ENCODE results near the gene P2RX5. TPM values are rescaled to one million over a fixed set of nuclear protein-coding genes. Genes with fewer than 3 reads are reported as not detected.

Gene P2RX5
- total RNA-seq, 1 donor from 2014 or later, result 0.77 TPM

DNA sequence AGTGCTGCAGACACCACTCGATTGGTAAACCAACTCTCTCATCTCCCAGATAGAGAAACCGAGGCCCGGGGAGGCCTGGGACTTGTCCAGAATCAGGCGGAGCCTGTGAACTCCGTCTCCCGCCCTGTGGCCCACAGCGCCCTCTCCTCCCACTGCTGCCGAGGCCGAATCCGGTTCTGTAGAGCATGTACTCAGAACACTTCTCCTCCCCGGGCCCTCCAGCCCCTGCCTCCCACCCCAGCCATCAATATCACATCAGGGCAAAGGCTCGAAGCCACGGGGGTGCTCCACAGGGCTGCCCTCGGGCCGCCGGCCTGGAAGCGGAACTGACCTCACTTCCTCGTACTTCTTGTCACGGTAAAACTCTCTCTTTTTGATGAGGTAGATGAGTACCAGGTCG, 14.4 kb downstream of the P2RX5 start:
- DNase-seq (ENCODE audit: low read depth in 2 of 2), result no peak

GRCh38 chr17:3681057-3681456, 14.9 kb downstream of the P2RX5 start:
- DNase-seq (ENCODE audit: low read depth in 2 of 2), result no peak

DNA sequence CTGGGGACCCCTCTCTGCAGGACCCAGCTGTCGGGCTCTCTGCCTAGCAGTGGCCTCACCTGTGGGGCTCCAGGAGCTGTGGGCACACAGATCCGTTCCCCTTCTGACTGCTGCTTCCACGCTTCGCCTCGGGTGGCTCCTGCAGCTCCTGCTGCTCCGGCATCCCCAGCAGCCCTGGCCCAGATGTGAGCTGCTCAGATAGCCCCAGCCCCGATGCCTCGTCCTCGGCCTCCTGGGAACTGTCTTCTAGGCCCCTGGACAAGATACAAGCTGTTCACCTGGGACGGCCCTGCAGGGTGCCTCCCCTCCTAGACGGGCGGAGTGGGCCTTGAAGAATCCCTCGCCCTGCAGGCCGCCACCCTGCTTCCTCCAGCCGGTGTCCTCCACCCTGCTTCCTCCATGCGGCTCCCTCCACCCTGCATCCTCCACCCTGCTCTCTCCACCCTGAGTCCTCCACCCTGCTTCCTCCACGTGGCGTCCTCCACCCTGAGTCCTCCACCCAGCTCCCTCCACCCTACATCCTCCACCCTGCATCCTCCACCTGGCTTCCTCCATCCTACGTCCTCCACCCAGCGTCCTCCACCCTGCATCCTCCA, 16.3 kb downstream of the P2RX5 start:
- no peak for DNase-seq (ENCODE audit: low read depth in 2 of 2)

DNA sequence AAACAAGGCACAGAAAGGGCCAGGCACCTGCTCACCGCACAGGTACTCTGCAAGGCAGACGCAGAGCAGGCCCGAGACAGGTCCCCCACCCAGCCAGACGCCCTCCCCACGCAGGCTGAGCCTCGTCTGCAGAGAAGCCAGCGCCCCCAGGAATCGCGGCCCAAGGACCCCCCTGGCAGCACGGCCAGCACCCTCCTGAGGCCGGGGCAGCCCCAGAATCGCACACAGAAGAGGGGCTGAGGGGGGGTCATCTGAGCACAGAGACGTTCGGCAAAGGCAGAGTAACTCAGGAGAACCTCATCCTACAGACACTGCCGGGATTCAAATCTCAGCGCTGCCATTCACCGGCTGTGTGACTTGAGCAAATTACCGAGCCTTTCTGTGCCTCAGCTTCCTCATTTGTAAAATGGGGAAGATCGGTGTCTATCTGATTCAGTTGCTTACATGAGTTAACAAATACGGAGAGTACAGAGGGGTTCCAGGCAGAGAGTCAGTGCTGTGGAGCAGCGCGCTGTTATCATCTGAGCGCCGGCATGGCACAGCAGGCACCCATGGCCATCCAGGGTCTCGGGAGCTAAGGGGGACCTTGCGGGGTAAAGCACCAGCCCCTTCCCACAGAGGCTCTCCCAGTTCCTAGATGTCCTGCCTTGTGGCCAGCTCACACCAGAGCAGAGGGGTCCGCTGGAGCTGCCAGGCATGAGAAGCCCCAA, 17.0 kb downstream of the P2RX5 start:
- no peak for DNase-seq (ENCODE audit: low read depth in 2 of 2)

GRCh38 chr17:3678095-3678820, 17.7 kb downstream of the P2RX5 start:
- DNase-seq (ENCODE audit: low read depth in 2 of 2), result no peak

DNA sequence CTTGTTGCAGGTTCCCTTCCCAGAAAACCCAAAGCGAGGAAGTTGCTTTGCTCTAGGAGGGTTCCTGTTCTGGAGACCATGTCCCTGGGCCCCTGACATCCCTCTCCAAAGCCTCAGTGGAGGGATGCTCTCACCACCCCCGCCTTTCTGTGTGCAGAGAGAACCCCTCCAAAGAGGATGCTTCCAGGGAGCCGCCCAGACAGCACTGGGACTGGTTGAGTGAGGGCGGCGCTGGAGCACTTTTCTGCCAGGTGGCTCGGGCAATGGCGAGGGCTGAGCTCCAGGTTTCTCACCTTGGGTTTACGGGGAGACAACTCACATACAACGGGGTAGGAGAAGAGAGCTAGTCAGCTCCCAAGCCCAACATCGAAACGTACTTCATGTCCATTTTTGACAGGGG, 20.1 kb downstream of the P2RX5 start:
- no peak for DNase-seq (ENCODE audit: low read depth in 2 of 2)

DNA sequence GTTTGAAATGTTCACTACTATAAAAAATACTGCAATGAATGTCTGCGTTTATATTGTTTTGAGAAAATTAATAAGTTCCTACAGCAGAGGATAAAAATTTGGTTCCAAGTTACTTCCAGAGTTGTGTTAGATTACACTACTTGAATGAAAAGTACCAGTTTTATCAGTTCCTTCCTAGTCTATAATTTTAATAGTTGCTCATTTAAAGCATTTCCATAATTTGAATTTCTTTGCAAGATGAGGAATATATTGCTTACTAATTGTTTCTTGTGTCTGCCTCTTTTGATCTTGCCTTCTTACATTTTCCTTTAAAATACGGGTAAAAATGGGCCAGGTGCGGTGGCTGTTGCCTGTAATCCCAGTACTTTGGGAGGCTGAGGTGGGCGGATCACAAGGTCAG, 23.4 kb downstream of the P2RX5 start:
- no peak for DNase-seq (ENCODE audit: low read depth in 2 of 2)

DNA sequence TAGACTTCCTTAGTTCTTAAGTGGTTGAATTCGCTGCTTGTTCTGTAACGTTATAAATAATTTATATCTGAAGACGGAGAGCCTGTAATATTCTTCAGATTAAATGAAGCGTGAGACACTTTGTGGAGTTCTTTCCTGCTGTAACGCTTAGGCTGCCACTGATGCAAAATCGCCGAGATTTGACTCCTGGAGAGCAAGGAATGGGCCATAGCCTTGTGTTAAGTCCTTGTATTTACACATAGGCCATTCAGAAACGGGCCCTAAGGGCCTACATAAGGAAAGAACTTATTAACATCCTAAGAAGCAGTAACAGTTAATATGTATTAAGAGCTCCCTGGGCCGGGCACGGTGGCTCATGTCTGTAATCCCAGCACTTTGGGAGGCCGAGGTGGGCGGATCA, 26.4 kb downstream of the P2RX5 start:
- DNase-seq (ENCODE audit: low read depth in 2 of 2), result no peak

- DNase-seq (ENCODE audit: low read depth in 2 of 2), result peak in 1 of 2 donors; percentile 14
These were observed 26.9 kb downstream of the P2RX5 start for GRCh38 chr17:3669085-3669347.

- DNase-seq (ENCODE audit: low read depth in 2 of 2), result peak; percentile 93 to 98
These were observed 27.5 kb downstream of the P2RX5 start, which contains the start of the genes EMC6 and TAX1BP3 for GRCh38 chr17:3668279-3669084. EMC6 (plus strand) TSS chr17:3668812; CDS start chr17:3669147, 335 bp downstream. TAX1BP3 (minus strand) TSS chr17:3668578; CDS start chr17:3668526, 52 bp downstream.

DNA sequence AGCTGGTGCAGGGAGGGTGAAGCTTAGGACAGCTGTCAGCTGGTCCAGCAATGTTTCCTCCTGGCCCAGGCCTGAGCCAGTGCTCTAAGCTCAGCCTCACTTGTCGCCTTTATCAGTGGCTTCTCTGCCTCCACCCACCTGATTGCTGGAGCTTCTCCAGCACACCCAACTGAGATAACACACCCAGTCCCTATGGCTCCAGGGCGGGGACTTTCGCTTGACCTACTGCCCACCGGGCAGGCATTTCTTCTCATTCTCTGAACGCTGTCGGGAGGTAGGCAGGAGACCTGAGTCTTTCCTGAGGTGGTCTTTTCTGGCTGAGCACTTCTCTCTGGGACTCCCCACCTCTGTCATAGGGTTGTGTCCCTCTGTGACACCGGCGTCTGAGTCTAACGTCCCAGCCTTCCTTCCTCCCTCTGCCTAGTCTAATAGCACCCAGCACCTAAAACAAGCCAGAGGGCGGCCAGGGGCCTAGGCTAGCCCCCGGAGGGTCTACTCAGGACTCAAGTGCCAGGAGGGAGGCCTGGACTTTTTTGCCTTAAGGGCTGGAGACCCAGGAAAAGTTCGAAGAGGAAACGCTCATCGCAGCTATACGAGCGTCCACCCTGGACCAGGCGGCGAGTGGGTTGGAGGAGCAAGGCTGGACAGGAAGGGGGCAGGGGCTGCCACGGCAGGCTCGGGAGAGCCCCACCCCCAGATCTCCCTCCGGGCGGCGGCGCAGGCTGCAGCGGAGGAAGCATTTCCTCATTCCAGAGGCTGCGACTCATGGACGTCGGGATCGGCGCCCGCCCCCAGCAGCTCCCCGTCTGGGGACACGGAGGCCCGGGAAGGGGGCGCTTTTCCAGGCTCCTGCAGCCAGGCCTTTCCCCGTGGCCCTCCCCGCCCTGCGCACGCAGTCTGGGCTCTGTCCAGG, 28.3 kb downstream of the P2RX5 start:
- DNase-seq (ENCODE audit: low read depth in 2 of 2), result peak; percentile 66 to 93

GRCh38 chr17:3666516-3666915, 29.4 kb downstream of the P2RX5 start:
- no peak for DNase-seq (ENCODE audit: low read depth in 2 of 2)

- DNase-seq (ENCODE audit: low read depth in 2 of 2), result no peak
These were observed 30.1 kb downstream of the P2RX5 start for GRCh38 chr17:3665834-3666233.

DNA sequence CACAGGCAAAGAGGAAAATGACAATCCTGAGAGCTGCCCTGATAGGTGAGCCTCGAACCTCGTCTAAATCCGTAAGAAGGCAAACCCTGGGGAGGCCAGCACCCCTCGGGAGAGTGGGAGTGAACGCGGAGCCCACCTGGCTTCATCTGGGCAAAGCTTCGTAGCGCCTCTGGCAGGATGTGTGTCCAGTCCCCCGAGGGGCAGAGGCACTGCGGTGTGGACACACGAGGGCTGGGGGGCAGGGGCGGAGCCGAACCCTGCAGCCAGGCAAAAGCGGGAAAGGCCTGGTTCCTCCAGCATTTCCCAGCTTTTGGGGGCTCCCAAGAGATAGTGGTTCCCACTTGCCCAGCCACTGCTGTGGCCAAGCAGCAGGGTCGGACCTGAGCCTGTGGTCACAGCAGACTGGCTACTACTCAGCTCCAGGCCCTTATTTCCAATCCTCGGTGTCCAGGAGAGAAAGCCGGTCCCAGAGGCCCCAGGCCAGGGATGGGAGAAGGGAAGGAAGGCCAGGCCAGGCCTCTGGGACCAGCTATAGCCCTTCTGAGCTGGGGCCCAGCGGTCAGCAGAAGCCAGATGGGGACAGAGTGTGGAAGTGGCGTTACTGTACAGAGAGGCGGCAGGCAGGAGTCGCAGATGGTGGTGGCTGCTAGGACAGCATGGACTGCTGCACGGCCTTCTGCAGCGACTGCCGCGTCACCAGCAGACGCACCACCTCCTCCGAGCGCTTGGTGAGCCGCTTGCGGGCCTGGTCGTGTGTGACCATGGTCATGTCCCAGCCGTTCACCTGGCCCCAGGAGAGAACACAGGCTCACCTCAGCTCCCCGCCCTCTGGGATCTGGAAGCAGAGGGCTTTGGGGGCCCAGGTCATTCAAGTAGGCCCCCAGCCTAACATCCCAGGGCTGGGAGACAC, 32.6 kb downstream of the P2RX5 start:
- no peak for DNase-seq (ENCODE audit: low read depth in 2 of 2)

GRCh38 chr17:3660311-3660891, 35.6 kb downstream of the P2RX5 start:
- no peak for DNase-seq (ENCODE audit: low read depth in 2 of 2)

- peak in 1 of 2 donors; percentile 74 for DNase-seq (ENCODE audit: low read depth in 2 of 2)
These were observed 36.3 kb downstream of the P2RX5 start for GRCh38 chr17:3659541-3660111.

- DNase-seq (ENCODE audit: low read depth in 2 of 2), result no peak
These were observed 37.0 kb downstream of the P2RX5 start for GRCh38 chr17:3658784-3659449.
